NCI-H1105 treated with DMSO at 0.1 percent for 48 hours (cell line): Measurements from ENCODE around the gene SCN4A.
A peak's percentile ranks its signal among the peaks of the same experiment; 100 is the strongest.
"Not testable (repeated sequence)": the region's sequence is repeated elsewhere in the genome, so short reads cannot be mapped to it uniquely, and the experiment has no call there.

Experiments
- DNase-seq: peaks from one replicate; lab custom pipeline; 2025; lab: John Stamatoyannopoulos, UW

The SCN4A gene

DNA sequence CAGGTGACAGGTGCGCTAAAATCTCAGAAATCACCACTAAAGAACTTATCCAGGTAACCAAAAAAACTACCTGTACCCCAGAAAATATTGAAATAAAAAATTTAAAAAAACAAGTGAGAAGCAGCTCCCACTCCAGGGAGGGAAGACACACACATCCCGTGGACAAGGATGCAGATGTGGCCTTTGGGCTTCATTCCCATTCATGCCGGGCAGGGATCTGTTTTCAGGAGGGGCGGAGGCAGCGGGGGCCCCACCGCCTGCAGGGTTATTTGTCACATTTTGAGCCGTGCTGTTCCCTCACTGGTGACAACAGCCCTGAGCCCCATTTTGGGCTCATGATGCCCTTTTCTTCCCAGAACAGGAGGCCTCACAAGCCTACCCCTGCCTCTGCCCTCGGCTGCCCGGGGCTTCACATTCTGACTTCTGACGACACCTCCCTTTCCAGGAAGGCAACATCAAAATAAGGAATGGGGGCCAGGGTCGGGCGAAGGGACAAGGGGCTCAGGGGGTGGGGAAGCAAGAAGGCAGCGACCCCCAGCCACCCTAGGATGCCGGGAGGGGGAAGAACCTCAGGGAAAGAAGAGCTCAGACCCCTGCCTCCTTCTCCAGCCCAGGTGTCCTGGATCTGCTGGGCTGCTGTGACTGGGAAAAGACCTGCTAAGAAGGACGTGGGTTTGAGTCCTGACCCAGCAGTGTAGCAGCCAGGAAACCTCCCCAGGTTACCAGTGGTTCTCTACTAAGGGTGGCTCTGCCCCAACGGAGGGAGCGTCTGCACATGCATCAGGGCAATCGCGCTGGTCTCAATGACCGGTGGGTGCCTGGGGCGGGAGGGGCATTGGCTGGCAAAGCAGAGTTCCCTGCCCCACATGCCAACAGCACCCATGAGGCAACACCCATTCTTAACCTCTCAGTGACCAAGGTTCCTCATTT is 38.3 kb downstream of the SCN4A start:
- DNase-seq = no peak

DNA sequence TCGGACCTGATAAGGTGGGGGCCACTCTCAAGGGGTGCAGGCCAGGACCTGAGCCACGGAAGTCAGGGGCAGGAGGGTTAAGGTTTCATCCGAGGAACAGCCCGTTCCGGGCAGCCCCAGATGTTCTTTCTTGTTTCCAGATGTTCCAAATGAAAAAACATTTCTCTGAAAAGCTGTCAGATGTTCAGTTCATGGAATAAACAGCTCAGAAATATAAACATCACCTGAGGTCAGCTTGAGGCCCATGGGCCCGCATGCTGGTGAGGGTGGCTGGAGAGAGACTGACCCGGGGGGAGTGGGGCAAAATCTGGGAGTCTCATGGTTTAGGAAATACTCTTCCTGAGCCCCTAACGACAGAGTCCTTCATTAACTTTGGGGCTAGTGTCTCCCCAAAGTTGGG is 39.1 kb downstream of the SCN4A start:
- DNase-seq = no peak

DNA sequence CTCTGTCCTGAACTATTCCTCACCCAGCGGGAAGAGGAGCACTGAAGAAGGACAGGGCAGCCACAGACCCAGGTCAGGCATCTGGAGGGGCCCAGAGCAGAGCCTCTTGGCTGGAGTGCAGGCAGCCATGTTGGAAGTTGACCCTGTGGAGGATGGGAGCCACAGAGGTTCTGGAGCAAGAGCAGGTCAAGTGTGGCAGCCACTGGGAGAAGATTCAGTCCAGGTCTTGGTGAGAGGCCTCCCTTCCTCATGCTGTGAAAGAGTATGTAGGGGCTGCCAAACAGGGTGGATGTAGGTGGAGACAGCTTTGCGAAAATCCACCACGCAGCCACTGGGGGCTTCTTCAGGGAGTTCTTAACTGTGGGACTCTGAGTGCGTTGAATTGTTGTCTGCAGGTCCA is 40.0 kb downstream of the SCN4A start:
- DNase-seq = no peak

DNA sequence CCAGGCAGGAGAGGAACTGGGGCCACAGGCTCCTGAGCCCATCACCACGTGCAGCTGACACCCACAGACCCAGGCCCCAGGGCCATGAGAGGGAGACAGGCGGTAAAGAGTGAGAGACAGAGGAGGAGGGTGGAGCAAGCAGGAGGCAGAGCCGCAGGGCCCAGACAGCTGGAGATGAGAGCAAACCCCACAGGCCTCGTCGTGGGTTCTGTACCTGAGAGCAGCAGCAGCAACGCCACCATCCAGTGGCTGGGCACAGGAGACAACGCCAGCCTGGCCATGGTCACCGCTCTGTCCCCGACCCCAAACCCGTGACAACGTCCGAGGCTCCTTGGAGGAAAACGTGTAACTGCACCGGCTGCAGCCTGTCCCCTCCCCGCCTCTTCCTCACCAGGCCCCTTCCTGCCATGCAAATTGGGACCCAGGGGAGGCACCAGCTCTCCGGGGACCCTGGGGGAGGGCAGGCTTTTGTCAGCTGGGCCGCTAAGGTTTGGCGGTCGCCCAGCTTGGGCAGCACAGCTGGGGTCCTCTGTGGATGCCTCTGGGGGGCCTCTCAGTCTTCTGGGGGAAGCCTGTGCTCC is 40.6 kb downstream of the SCN4A start, which contains the start of gene CD79B:
CD79B (minus strand) TSS at position 351 of the 581 bp plus-strand sequence; CDS start at position 281, 70 bp downstream.
- no peak for DNase-seq

DNA sequence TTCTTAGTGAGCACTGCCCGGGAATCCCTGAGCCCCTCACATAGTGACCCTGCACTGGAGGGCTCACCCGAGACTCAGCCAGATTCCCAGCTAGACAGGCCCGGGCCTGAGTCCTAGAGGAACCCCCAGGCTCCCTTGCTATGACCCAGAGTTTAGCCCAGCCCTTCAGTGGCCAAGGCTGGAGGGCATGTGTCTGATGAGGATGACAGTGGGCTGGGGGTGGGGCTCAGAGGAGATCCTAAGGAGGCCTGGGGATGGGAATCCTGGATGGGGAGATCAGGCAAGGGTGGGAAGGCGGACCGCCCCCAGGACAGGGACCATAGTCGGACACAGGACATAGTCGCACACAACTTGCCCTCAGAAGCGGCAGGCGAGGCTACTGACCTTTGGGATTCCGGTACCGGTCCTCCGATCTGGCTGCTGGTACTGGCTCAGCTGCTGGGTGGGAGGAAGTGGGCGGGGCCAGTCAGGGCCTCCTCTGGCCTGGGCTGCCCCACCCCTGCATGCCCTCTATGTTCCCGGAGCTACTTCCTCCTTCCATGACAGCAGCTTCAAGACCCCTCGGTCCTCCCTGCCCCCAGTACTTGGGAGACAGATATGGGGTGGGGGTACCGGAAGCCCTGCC is 41.7 kb downstream of the SCN4A start:
- no peak for DNase-seq

DNA sequence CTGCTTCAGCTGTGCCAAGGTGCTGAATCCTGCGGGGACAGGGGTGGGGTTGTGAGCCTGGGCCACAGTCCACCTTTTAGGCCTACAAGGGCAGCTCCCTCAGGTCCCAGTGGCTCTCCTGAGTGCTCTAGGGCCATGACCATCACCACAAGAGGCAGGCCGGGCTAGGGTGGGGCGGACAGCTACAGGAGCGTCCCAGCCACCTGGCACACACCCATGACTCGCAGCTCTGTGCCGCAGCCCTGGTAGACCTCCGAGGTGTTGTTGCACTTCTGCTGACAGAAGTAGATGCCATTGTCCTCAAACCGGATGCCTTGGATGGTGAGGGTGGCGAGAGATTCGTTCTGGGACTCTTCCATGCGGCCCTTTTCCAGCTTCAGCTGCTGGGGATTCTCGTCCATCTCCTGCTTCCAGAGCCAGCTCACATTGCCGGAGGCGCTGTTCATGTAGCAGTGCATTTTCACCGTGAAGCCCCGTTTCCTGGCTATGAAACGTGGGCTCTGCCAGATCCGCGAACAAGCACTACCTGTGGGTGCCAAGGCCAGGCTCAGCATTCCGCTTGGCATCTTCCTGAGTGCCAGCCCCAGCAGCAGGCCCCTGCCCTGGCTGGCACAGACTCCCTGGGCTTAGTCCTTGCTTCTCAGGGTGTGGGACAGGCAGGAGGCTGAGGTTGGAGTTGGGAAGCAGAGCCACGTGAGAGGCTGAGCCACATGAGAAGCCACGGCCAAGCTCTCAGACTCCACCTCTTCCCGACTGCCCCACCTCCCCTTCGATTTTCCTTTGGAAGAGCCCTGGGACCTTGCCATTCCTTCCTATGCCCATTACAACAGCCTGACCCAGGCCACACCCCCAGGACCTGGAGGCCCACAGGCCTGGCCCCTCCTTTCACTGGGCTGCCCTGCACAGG is 42.6 kb downstream of the SCN4A start:
- DNase-seq = no peak

DNA sequence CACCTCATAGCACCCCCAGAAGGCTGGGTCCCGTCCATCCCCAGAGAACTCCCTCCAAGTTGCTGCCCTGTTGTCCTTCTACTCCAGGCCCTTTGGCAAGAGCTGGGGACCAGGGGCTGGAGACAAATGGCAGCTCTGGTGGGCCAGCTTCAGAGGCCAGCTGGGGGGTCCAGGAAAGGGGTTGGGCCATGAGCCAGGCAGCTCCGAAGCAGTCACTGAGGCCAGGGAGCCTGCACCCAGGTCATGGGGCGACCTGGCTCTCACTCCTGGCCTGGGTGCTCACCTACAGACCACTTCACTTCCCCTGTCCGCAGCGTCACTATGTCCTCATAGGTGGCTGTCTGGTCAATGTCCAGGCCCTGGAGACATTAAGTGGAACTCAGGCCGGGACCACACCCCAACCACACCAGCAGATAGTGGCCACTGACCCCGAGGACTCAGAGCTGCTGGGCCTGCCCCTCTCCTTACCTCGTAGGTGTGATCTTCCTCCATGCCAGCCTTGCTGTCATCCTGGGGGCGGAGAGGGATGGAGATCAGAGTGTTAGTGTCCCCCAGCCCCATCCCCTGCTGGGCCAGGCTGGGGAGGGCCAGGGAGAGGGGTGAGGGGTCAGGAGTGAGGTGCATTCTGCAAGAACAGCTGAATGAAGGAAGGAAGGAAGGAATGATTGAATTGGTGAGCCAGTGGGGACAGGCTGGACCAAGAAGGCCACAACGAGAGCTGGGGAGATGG is 43.6 kb downstream of the SCN4A start:
- DNase-seq = no peak

DNA sequence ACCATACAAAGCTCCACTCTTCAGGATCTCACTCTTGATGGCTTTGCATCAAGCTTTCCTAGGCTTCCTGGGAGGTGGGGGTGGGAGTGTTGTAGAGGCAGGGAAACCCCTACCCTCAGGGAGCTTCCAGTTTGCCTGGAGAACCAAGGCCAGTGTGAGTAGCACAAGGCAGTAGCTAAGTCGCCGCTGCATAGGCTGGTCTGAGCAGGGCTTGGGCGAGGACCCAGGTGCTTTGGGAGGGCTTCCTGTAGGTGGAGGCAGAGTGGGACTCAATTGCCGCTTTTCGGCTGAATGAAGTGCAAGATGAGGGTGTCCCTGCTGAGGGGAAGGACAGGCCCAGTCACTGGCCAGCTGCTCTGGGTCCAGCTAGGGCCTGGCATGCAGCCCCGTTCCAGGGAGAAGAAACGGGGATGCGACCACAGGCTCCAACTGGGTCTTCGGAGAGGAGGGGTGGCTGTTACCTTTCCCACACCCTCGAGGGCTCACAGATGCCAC is 44.5 kb downstream of the SCN4A start:
- no peak for DNase-seq

DNA sequence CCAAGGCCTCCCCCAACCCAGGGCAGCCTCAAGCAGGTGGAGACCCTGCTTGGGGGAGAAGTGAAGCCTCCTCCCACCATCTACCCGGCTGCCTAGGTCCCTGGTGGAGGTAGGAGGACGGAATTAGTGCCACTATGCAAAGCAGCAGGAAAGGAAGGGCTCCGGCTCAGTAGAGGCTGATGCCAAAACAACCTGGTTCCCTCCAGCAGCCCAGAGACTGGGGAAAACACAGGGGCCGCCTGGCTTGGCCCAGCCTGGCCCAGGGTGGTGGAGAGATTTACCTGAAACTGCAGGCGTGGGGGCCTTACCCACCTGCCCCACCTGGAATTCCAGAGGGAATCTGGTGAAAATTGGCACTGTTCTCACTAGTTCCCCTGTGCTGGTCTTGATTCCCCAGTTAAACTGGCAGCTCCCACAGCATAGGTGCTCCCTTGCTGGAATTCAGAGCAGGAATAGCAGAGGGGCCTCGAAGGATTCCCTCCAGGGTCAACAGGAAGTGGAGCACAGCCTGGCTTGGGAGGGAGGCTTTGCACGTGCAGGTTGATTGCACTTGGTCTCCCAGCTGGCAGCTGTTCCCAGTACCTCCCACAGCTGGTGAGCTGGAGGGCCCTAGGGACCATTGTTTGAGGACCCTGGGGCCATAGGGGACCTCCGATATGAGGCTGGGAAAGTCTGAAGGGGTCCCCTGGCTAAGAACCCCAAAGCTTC is 45.1 kb downstream of the SCN4A start:
- DNase-seq = no peak

DNA sequence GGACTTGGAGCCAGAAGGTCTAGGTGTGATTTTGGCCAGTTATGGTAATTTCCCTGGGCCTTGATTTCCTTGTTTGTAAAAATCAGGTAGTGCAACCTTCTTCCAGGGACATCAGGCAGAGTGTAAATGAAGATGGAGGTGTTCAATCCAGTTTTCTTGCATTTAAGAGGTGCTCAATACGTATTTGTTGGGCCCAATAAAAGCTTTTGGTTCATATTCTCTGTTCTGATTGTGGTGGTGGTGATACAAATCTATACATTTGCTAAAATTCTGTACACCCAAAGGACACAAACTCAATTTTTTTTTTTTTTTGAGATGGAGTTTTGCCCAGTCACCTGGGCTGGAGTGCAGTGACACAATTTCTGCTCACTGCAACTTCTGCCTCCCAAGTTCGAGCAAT is 46.6 kb downstream of the SCN4A start:
- DNase-seq = no peak

DNA sequence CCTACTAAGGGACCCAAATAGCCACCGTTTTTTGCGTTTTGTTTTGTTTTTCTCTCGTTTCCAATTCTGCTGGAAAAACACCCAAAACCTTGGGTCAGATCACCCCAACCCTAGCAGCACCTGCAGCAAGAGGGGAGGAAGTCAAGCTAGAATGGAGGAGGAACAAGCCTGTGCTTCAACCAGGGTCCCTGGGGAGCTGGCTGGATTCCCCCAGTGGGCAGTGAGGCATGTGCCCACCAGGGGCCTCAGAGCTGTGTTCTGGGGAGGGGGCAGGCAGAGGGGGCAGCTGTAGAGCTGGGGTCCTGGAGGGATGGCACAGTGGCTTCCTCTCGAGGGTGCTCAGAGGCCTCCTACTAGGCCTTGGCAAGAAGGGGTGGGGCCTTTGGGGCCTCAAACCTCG is 47.1 kb downstream of the SCN4A start:
- no peak for DNase-seq

DNA sequence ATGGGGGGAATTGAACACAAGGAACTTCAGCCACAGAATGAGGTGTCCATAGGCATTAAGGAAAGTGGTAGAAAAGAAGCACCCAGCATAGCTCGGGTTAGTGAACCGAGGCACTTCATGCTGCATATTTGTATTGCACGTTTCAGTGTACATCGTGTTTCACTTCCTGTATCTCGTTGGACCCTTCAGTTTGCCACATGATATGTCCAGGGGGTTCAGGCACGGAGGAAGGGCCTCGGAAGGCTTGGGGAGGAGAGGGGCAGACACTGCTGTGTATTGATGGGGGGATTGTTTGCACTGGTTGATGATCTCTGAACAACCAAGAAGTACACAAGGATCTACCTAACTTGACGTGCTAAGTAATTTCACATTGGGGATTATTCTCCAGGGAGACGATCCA is 50.3 kb downstream of the SCN4A start:
- DNase-seq = not testable (repeated sequence)

DNA sequence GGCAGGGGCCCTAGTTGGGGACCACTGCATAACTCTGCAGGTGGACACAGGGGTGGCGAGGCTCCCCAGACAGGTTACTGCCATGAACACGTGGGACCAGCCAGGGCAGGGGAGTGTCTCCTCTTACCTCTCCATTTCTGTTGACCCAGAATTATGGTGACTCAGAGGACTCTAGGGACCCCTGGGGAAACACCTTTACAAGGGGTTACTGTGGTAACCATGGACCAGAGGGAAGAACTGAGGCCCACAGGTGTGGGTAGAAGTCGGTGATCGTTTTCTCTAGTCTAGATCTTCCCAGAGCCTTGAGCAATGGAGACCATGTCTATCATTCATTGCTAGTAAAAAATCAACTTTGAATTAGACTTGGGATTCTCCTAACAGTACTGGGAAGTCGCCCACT is 51.9 kb downstream of the SCN4A start:
- not testable (repeated sequence) for DNase-seq

DNA sequence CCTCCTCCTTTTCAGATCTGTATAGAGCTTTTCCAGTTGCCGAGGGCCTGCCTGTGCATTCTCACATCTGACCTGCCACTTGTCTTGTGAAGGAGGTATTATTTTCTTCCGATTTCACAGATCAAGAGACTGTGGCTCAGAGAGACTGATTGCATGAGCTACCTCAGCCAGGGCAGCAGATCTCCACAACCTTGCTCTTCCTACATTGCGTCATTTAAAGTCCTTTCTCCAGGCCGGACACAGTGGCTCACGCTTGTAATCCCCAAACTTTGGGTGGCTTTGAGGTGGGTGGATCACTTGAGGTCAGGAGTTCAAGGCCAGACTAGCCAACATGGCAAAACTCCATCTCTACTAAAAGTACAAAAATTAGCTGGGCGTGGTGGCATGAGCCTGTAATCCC is 52.7 kb downstream of the SCN4A start:
- not testable (repeated sequence) for DNase-seq

DNA sequence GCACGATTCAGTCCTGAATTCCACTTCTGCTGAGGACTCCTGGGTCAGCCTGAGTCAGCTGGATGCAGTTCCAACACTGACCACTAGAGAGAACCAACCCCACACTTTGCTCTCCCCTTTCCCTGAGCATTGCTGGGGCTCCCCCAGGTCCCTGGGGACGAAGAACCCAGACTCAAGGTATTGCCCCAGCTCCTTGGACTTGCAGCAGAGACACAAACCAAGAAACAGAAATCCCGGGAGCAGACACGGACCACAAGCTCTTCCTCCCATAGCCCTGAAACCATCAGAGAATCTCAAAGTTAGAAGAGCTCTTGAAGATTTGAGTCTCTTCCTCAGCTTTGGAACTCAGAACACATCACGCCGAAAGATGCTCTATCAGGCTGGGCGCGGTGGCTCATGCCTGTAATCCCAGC is 53.4 kb downstream of the SCN4A start:
- peak; percentile 27 for DNase-seq

DNA sequence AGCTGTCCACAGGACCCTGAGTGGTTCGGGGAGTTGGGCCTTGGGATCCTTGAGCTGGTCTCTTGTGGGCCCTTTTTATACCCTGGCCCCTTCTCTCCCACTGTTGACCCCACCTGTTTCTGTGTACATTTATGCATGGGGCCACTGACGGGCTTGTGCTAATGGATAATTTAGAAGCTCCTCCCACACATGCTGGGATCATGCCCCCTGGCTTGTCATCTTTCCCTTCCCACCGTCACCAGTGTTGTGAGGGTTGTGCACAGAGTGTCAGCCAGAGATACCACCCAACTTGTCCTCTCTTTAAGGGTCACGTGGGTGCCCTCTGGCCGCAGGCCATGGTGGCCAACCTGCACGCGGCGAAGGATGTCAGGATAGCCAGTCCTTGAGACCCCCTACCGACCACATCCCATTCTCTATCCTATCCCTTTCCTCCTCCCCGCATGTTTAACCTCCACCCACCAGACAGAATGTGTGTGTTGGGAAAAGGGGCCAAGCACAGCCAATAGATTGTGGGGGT is 53.9 kb downstream of the SCN4A start, which contains the start of gene GH1:
GH1 (minus strand) TSS at position 51 of the 517 bp plus-strand sequence. CDS start 63 bp downstream, outside the sequence.
- DNase-seq = not testable (repeated sequence)

DNA sequence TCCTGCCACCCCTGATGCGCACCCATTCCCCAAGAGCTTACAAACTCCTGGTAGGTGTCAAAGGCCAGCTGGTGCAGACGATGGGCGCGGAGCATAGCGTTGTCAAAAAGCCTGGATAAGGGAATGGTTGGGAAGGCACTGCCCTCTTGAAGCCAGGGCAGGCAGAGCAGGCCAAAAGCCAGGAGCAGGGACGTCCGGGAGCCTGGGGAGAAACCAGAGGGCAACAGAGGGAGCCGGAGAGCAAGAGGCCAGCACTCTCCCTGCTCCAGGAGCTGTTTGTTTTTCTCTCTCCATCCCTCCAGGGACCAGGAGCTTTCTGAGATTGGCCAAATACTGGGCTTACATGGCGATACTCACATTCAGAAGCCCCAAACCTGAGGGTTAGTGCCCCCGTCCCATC is 54.4 kb downstream of the SCN4A start:
- DNase-seq = no peak

DNA sequence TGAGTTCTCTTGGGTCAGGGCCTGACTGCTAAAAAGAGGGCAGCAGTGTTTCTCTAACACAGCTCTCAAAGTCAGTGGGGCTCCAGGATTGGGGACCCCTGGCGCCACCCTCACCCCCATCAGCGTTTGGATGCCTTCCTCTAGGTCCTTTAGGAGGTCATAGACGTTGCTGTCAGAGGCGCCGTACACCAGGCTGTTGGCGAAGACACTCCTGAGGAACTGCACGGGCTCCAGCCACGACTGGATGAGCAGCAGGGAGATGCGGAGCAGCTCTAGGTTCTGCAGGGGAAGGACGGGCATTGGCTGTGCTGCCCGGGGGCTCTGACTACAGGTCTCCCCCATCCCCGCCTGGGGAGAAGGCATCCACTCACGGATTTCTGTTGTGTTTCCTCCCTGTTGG is 55.1 kb downstream of the SCN4A start:
- no peak for DNase-seq

DNA sequence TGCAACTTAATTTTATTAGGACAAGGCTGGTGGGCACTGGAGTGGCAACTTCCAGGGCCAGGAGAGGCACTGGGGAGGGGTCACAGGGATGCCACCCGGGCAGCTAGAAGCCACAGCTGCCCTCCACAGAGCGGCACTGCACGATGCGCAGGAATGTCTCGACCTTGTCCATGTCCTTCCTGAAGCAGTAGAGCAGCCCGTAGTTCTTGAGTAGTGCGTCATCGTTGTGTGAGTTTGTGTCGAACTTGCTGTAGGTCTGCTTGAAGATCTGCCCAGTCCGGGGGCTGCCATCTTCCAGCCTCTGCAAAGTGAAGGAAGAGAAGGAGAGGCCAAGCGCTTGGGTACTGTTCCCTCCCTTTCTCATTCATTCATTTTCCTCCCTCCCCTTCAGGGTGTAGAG is 55.5 kb downstream of the SCN4A start:
- not testable (repeated sequence) for DNase-seq
